NCI-H2196 treated with DMSO at 0.1 percent for 48 hours (cell line): ENCODE measurements around the gene KAT8.

Experiments used
- DNase-seq: peaks from one replicate; lab custom pipeline; 2025; ENCODE audit not compliant: unreplicated experiment; lab: John Stamatoyannopoulos, UW

The KAT8 gene

GRCh38 chr16:31106509-31107464 lies 10.7 kb upstream of the KAT8 start:
- DNase-seq = no peak

GRCh38 chr16:31107465-31107867 lies 10.0 kb upstream of the KAT8 start:
- no peak for DNase-seq

DNA sequence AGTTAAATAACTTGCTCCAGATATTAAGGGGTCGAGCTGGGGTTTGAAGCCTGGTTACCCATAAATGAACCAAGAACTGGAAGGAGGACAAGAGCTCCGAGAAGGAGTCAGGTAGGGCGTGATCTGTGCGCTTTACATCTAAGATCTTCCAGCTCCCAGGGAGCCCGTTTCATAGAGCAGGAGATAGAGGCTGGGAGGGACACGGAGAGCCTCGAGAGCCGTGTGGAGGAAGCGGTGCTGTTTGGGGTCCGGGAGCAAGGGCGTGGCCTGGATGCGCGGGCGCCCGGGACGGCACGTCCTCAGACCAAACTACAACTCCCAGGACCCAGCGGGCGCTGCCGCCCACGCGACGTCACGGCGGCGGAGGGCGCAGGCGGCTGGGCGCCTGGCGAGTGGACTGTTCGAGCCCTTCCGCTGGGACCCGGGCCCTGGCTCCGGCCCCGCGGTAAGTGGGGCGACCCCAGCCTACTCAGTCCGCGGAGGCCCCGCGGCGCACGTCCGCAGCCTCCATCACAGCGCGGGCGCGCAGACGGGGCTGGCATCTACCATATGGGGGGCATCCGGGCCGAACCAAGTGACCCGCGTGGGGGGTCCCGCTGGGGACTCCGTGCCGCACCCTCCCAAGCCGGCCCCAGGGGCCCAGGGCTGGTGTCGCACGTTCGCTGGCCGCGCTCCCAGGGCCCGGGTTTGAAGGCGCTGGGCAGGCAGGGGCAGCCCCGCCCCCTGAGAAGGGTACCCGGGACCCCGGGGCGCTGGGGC lies 9.2 kb upstream of the KAT8 start, which contains the start of gene BCKDK:
BCKDK (plus strand) TSS at position 352 of the 759 bp plus-strand sequence. CDS start 838 bp downstream, outside the sequence.
- DNase-seq = peak; percentile 36

GRCh38 chr16:31108794-31109558 lies 8.5 kb upstream of the KAT8 start:
- no peak for DNase-seq

DNA sequence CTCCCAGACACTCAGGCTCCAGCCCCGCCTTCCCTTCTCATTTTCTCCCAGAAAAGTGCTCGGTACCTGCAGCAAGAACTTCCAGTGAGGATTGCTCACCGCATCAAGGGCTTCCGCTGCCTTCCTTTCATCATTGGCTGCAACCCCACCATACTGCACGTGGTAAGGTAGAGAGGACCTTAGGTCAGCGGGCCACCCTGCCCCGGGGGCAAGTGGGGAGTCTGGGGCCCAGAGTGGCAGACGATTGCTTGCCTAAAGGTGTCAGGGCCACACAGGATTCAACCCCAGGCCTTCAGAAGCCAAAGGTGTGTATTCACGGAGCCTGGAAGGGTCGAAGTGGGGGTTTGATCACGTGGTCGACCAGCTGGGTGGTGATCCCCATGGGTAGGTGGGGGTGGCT lies 7.8 kb upstream of the KAT8 start:
- DNase-seq = no peak

DNA sequence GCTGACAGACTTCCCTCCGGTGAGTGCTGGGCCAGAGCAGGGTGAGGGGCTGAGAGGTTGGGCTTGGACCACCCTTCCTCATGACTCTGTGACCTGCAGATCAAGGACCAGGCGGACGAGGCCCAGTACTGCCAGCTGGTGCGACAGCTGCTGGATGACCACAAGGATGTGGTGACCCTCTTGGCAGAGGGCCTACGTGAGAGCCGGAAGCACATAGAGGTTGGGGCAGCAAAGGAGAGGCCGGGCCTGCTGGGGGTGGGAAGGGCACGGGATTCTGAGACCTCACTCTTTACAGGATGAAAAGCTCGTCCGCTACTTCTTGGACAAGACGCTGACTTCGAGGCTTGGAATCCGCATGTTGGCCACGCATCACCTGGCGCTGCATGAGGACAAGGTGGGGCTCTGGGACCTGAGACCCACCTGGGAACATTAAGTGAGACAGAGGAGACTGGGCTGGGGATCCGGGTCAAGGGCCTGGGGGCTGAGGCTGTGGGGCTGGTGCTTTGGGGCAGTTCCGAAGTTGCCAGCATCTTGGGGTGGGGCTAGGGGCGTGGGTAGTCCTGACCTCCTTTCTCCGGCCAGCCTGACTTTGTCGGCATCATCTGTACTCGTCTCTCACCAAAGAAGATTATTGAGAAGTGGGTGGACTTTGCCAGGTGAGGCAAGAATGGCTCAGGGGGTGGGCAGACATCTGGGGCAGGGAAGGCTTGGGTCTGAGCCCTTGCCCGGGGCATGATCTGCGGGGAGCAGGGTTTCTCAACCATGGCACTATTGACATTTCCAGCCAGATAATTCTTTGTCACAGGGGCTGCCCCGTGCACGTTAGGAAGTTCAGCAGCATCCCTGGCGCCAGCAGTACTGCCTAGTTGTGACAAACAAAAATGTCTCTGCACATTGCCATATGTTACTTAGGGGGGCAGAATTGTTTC lies 7.1 kb upstream of the KAT8 start:
- no peak for DNase-seq

DNA sequence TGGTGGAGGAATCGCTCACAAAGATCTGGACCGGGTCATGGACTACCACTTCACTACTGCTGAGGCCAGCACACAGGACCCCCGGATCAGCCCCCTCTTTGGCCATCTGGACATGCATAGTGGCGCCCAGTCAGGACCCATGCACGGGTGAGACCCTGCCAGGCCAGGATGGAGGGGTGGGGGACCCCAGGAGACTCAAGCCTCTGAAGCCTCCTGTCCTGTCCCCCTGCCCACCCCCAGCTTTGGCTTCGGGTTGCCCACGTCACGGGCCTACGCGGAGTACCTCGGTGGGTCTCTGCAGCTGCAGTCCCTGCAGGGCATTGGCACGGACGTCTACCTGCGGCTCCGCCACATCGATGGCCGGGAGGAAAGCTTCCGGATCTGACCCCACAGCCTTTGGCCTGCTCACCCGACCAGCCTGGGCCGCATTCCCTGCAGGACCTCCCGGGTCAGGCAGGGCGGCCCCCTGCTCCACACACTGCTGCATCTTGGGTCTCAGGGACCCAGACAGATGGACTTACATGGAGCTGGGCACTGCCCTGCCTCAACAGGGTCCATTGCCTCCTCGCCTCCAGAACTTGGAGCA lies 5.5 kb upstream of the KAT8 start:
- DNase-seq = no peak

- no peak for DNase-seq
These were observed 4.8 kb upstream of the KAT8 start for GRCh38 chr16:31112711-31113110.

DNA sequence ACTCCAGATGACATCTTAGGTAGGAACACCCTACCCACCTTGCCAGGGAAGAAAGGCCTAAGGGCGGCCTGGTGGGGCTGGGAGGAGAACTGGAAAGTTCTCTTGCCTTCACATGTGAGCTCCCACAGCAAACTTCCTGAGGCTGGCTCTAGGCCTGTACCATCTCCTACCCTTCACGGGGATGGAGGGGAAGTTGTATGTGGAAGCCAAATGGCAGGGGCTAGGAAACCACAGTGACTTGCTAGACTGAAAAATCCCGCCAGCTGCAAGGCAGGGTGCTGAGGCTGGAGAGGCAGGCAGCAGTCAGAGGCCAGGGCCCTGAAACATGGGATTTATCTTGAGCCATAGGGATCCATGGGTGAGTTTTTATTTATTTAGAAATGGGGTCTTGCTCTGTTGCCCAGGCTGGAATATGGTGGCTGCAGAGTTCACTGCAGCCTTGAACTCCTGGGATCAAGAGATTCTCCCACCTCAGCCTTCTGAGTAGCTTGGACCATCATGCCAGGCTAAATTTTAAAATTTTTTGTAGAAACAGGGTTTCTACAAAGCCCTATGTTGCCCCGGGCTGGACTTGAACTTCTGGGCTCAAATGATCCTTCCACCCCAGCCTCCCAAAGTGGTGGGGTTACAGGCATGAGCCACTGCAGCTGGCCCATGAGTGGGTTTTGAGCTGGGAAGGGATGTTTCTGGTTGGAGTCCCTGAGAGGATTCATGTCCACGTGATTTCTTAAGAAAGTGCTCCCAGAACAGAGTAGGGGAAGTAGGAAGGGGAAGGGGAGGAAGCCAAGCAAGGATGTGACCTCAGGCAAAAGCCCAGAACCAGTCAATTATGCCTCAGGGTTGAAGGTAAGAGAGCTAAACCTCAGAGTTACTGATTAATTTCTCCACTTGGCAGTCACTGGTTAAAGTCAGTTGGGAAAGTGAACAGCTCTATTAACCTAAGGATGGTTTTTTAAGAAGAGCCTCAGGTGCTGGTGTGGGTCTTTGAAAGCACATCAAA lies 4.0 kb upstream of the KAT8 start:
- DNase-seq = no peak

GRCh38 chr16:31114468-31114867 lies 3.0 kb upstream of the KAT8 start:
- no peak for DNase-seq

- DNase-seq = no peak
These were observed 1.0 kb downstream of the KAT8 start for GRCh38 chr16:31118223-31119155.

- DNase-seq = no peak
These were observed 2.7 kb downstream of the KAT8 start for GRCh38 chr16:31120129-31120528.

- no peak for DNase-seq
These were observed 8.4 kb downstream of the KAT8 start for GRCh38 chr16:31125844-31126243.

- no peak for DNase-seq
These were observed 9.7 kb downstream of the KAT8 start for GRCh38 chr16:31127182-31127581.

DNA sequence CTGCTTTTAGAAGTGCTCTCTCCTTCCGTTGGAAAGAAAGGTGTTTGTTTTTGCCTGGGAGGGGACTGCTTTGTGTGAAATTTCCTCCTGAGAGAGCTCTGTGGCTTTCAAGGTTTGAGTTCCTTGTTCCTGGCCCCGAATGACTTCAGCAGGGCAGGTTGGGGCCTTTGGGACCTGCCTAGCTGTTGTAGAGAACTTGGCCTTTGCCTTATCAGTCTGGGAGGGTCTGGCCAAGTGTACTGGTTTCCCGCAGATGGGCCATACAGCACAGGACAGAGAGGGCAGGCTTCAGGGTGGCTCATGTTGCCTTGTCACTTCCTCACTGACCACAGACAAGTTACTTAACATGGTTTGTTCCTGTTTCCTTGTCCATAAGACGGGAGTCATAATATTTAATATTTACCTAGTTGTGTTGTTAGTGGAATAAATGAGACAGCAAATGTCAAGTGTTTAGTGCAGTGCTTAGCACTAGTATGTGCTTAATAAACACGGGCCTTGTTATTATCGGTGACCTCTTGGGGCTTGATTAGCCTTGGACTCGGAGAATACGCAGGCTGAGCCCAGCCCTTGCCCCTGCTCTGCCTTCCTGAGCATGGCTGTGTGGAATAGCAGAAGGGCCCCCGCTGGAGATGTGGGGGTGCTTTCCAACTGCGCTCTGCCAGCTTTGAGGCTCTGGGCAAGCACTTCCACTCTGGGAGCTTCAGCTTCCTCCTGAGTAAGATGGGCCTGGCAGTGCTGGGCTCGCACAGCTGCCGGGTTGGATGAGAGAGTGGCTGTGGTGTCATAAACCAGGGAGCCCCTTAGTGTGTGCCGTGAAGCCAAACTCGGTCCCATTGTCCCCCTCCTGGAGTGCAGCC lies 11.5 kb downstream of the KAT8 start:
- no peak for DNase-seq

DNA sequence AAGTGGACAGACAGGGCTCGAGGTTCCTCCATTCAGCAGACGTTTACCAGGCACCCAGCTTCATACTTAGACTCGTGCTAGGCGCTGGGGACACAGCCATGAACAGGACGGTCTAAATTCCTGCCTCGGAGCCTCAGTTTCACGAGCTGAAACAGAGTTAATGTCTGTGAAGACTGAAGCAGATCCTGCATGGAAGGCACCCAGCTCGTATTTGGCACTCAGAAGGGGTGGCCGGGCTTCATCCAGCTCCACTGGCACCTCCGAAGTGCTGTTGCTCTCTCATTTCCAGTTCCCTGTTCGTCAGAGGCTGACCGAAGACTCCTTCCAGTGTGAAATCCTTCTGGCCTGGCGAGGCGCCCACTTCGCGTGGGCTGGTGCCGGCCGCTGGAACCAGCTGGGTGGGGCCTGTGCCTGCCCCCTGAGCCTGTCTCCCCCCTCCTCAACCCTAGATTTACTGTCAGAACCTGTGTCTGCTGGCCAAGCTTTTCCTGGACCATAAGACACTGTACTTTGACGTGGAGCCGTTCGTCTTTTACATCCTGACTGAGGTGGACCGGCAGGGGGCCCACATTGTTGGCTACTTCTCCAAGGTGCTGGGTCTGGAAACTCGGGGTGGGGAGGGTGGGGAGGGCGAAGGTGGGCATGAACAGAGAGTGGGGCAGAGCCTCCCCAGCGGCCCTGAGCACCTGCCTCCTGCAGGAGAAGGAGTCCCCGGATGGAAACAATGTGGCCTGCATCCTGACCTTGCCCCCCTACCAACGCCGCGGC lies 12.3 kb downstream of the KAT8 start:
- DNase-seq = no peak
